SK-N-MC (cell line): Measurements from ENCODE around the gene PACS2.

ENCODE experiments used
- DNase-seq: peaks from one replicate; pipeline ENCODE4 v3.0.0-alpha.2; 2011; ENCODE audit warnings: low read depth, low spot score
- H3K27ac ChIP-seq: fragments of 200-600 bp; sonication (generic); 2 replicates; pipeline ENCODE4 v1.5.1; 2016; ENCODE audit warnings: mixed run types
- H3K36me3 ChIP-seq: fragments of 200-600 bp; sonication (generic); 2 replicates; pipeline ENCODE4 v1.6.1; 2017; ENCODE audit warnings: antibody characterized with exemption, low read length, mixed read lengths; ENCODE audit not compliant: insufficient read depth
- H3K4me3 ChIP-seq: fragments of 200-600 bp; sonication (generic); 2 replicates; pipeline ENCODE4 v1.5.1; 2016
- H3K9ac ChIP-seq: fragments of 200-600 bp; sonication (generic); 2 replicates; pipeline ENCODE4 v1.8.0; 2017; ENCODE audit warnings: mixed run types, mixed read lengths; ENCODE audit not compliant: insufficient read length
- H3K9me3 ChIP-seq: fragments of 200-600 bp; sonication (generic); 2 replicates; pipeline ENCODE4 v1.6.1; 2017; ENCODE audit warnings: low read depth, mild to moderate bottlenecking, antibody characterized with exemption, low read length, moderate library complexity, mixed read lengths
- EZH2 ChIP-seq: fragments of 200-600 bp; sonication (generic); IDR thresholded peaks from one replicate; pipeline ENCODE4 v1.6.1; 2017; ENCODE audit warnings: antibody characterized with exemption
- FOXP2 ChIP-seq: optimal IDR thresholded peaks from 2 replicates; pipeline ENCODE3; 2011; ENCODE audit warnings: mild to moderate bottlenecking, moderate library complexity; ENCODE audit not compliant: insufficient read depth; ENCODE audit errors: extremely low read length, control extremely low read depth
- POLR2AphosphoS5 ChIP-seq: IDR thresholded peaks from 2 replicates; pipeline ENCODE4 v1.6.1; 2012; ENCODE audit warnings: mild to moderate bottlenecking, low read depth, low read length, borderline replicate concordance

The PACS2 gene

GRCh38 chr14:105385322-105385637 lies 70.7 kb downstream of the PACS2 start:
- Histone ChIP-seq H3K4me3 (no peak overlapping the region), H3K36me3 (no peaks in the 10 kb centered on the region), H3K9me3 (no peaks in the 10 kb centered on the region), H3K27ac (no peak overlapping the region), H3K9ac (no peak overlapping the region)
- no peak for DNase-seq
- TF ChIP-seq FOXP2 (no peak), EZH2 (no peak), POLR2AphosphoS5 (no peak)

GRCh38 chr14:105385698-105386365 lies 71.3 kb downstream of the PACS2 start:
- no peaks in the 10 kb centered on the region for H3K36me3 ChIP-seq
- H3K27ac ChIP-seq = no peak overlapping the region
- DNase-seq = no peak
- H3K4me3 ChIP-seq = no peak overlapping the region
- no peak for TF ChIP-seq POLR2AphosphoS5
- TF ChIP-seq FOXP2 = no peak
- TF ChIP-seq EZH2 = no peak
- no peak overlapping the region for H3K9ac ChIP-seq
- no peaks in the 10 kb centered on the region for H3K9me3 ChIP-seq

- H3K27ac ChIP-seq = no peak overlapping the region
- TF ChIP-seq FOXP2 (no peak), POLR2AphosphoS5 (no peak), EZH2 (no peak)
- no peak overlapping the region for H3K4me3 ChIP-seq
- no peaks in the 10 kb centered on the region for H3K36me3 ChIP-seq
- DNase-seq = no peak
- H3K9ac ChIP-seq = no peak overlapping the region
- no peaks in the 10 kb centered on the region for H3K9me3 ChIP-seq
Observed at GRCh38 chr14:105386581-105387529, 72.3 kb downstream of the PACS2 start.

- no peak for DNase-seq
Observed at GRCh38 chr14:105387530-105387922, 73.0 kb downstream of the PACS2 start.

GRCh38 chr14:105388110-105388951 lies 73.8 kb downstream of the PACS2 start:
- DNase-seq = no peak
- no peak overlapping the region for H3K9ac ChIP-seq
- no peak for TF ChIP-seq POLR2AphosphoS5
- no peak for TF ChIP-seq EZH2
- TF ChIP-seq FOXP2 = no peak

More at GRCh38 chr14:105387530-105387922, 73.0 kb downstream of the PACS2 start:
- Histone ChIP-seq H3K9ac (no peak overlapping the region), H3K4me3 (no peak overlapping the region), H3K36me3 (no peaks in the 10 kb centered on the region), H3K27ac (no peak overlapping the region), H3K9me3 (no peaks in the 10 kb centered on the region)
- TF ChIP-seq FOXP2 (no peak), EZH2 (no peak), POLR2AphosphoS5 (no peak)

GRCh38 chr14:105388976-105389375 lies 74.4 kb downstream of the PACS2 start:
- Histone ChIP-seq H3K4me3 (no peak overlapping the region), H3K9me3 (no peaks in the 10 kb centered on the region), H3K36me3 (no peaks in the 10 kb centered on the region), H3K9ac (no peak overlapping the region), H3K27ac (no peak overlapping the region)
- TF ChIP-seq EZH2 = no peak
- no peak for DNase-seq

More at GRCh38 chr14:105388110-105388951, 73.8 kb downstream of the PACS2 start:
- Histone ChIP-seq H3K36me3 (no peaks in the 10 kb centered on the region), H3K4me3 (no peak overlapping the region), H3K9me3 (no peaks in the 10 kb centered on the region), H3K27ac (no peak overlapping the region)

GRCh38 chr14:105389534-105389933 lies 75.0 kb downstream of the PACS2 start:
- H3K9me3 ChIP-seq = no peaks in the 10 kb centered on the region
- no peak overlapping the region for H3K27ac ChIP-seq
- H3K9ac ChIP-seq = no peak overlapping the region
- no peak for TF ChIP-seq POLR2AphosphoS5
- no peak for TF ChIP-seq EZH2
- TF ChIP-seq FOXP2 = no peak
- no peak overlapping the region for H3K4me3 ChIP-seq
- no peak for DNase-seq
- H3K36me3 ChIP-seq = no peaks in the 10 kb centered on the region

GRCh38 chr14:105389976-105390848 lies 75.7 kb downstream of the PACS2 start:
- Histone ChIP-seq H3K9me3 (no peaks in the 10 kb centered on the region), H3K9ac (peak overlapping the region; percentile 15), H3K27ac (no peak overlapping the region), H3K4me3 (no peak overlapping the region), H3K36me3 (no peaks in the 10 kb centered on the region)
- no peak for DNase-seq
- no peak for TF ChIP-seq EZH2
- no peak for TF ChIP-seq POLR2AphosphoS5
- TF ChIP-seq FOXP2 = no peak
